Mesothelial cell of epicardium (in vitro differentiated cells): Measurements from ENCODE around the gene GBX2. TPM values are rescaled to one million over a fixed set of nuclear protein-coding genes. Genes with fewer than 3 reads are reported as not detected.

ENCODE experiments used
- DNase-seq, 2 experiments: peaks; one replicate each; pipeline ENCODE4 v3.0.0; 2021; ENCODE audit warnings: low spot score in 2 of 2; ENCODE audit not compliant: unreplicated experiment in 2 of 2
- H3K27ac Mint-ChIP-seq: 2 replicates; pipeline ENCODE4 v1.8.0; 2021; ENCODE audit warnings: mixed read lengths
- H3K27me3 Mint-ChIP-seq: 2 replicates; pipeline ENCODE4 v1.8.0; 2021; ENCODE audit warnings: low read depth, mixed read lengths
- H3K36me3 Mint-ChIP-seq: 2 replicates; pipeline ENCODE4 v1.8.0; 2021; ENCODE audit warnings: mixed read lengths
- H3K4me1 Mint-ChIP-seq: 2 replicates; pipeline ENCODE4 v1.8.0; 2021; ENCODE audit warnings: mixed read lengths
- H3K4me3 Mint-ChIP-seq: 2 replicates; pipeline ENCODE4 v1.8.0; 2021; ENCODE audit warnings: mild to moderate bottlenecking, moderate library complexity, mixed read lengths
- H3K9me3 Mint-ChIP-seq: 2 replicates; pipeline ENCODE4 v1.8.0; 2021; ENCODE audit warnings: mixed read lengths
- CTCF ChIP-seq: fragments of 200-600 bp; sonication (generic); IDR thresholded peaks from one replicate; pipeline ENCODE4 v1.5.0; 2021; ENCODE audit warnings: antibody characterized with exemption; ENCODE audit not compliant: unreplicated experiment
- total RNA-seq: library from RNA; stranded (reverse); gene quantifications from 3 replicates; pipeline ENCODE4 v1.2.1, GENCODE V29; 2021

GBX2 gene
- total RNA-seq, 1 donor from 2014 or later = 0.40 TPM

- Mint-ChIP-seq H3K9me3 (no peaks in the 10 kb centered on the region), H3K36me3 (no peaks in the 10 kb centered on the region), H3K27ac (no peak overlapping the region), H3K4me3 (peak overlapping the region; percentile 60), H3K27me3 (peaks cover 85% of the 10 kb centered on the region), H3K4me1 (peaks cover 32% of the 10 kb centered on the region)
- no peak for DNase-seq
- no peak for TF ChIP-seq CTCF
These were observed 3.0 kb downstream of the GBX2 start for GRCh38 chr2:236164925-236165841.

GRCh38 chr2:236164201-236164924 is 3.8 kb downstream of the GBX2 start:
- peak in 1 of 2 experiments; percentile 64 for DNase-seq
- H3K27ac Mint-ChIP-seq = no peak overlapping the region
- H3K4me1 Mint-ChIP-seq = peaks cover 24% of the 10 kb centered on the region
- no peak for TF ChIP-seq CTCF
- no peaks in the 10 kb centered on the region for H3K9me3 Mint-ChIP-seq
- H3K27me3 Mint-ChIP-seq = peaks cover 83% of the 10 kb centered on the region
- H3K4me3 Mint-ChIP-seq = peak overlapping the region; percentile 60
- H3K36me3 Mint-ChIP-seq = no peaks in the 10 kb centered on the region

- Mint-ChIP-seq H3K9me3 (no peaks in the 10 kb centered on the region), H3K27ac (no peak overlapping the region), H3K4me3 (peak overlapping the region; percentile 40), H3K36me3 (no peaks in the 10 kb centered on the region), H3K27me3 (peaks cover 84% of the 10 kb centered on the region), H3K4me1 (peaks cover 20% of the 10 kb centered on the region)
- DNase-seq = no peak
- TF ChIP-seq CTCF = no peak
These were observed 4.5 kb downstream of the GBX2 start for GRCh38 chr2:236163471-236164200.

- Mint-ChIP-seq H3K36me3 (no peaks in the 10 kb centered on the region), H3K4me3 (no peak overlapping the region), H3K4me1 (peaks cover 19% of the 10 kb centered on the region), H3K27me3 (peaks cover 88% of the 10 kb centered on the region), H3K27ac (no peak overlapping the region), H3K9me3 (no peaks in the 10 kb centered on the region)
- DNase-seq = no peak
- TF ChIP-seq CTCF = no peak
These were observed 5.2 kb downstream of the GBX2 start for GRCh38 chr2:236162882-236163470.

- Mint-ChIP-seq H3K9me3 (no peaks in the 10 kb centered on the region), H3K27ac (no peak overlapping the region), H3K36me3 (no peaks in the 10 kb centered on the region), H3K4me1 (peaks cover 19% of the 10 kb centered on the region), H3K27me3 (peaks cover 91% of the 10 kb centered on the region), H3K4me3 (no peak overlapping the region)
- no peak for DNase-seq
- TF ChIP-seq CTCF = no peak
These were observed 5.9 kb downstream of the GBX2 start for GRCh38 chr2:236162031-236162845.
